Keratinocyte (primary cell): ENCODE data around the gene CDC20B. TPM values are rescaled to one million over a fixed set of nuclear protein-coding genes. Genes with fewer than 3 reads are reported as not detected.
A peak's percentile ranks its signal among the peaks of the same experiment; 100 is the strongest.
"Not testable (repeated sequence)": the region's sequence is repeated elsewhere in the genome, so short reads cannot be mapped to it uniquely, and the experiment has no call there.

Source experiments
- DNase-seq: peaks from one replicate; pipeline ENCODE4 v3.0.0-alpha.2; 2011; ENCODE audit warnings: low read depth, missing footprints, low spot score
- FAIRE-seq: peaks from 2 replicates; lab custom pipeline; 2011; peaks lifted over from hg19 to GRCh38; lab: Jason Lieb, UNC
- H2AFZ ChIP-seq: 2 replicates; pipeline ENCODE4 v1.6.0; 2012; ENCODE audit warnings: low read length, control low read depth, inconsistent platforms; ENCODE audit not compliant: control insufficient read depth
- H3K27ac ChIP-seq: 2 replicates; pipeline ENCODE4 v1.5.1; 2011; ENCODE audit warnings: low read length; ENCODE audit not compliant: control insufficient read depth, insufficient read depth
- H3K27me3 ChIP-seq: 3 replicates; pipeline ENCODE4 v1.6.0; 2011; ENCODE audit warnings: low read length; ENCODE audit not compliant: control insufficient read depth, insufficient read depth; ENCODE audit errors: extremely low read depth
- H3K36me3 ChIP-seq, 2 experiments: 2 replicates in 1 of 2; 3 replicates in 1 of 2; pipeline ENCODE4 v1.5.1; 2011; ENCODE audit warnings: low read length in 2 of 2, mild to moderate bottlenecking in 1 of 2; ENCODE audit not compliant: control insufficient read depth in 2 of 2, insufficient read depth in 2 of 2; ENCODE audit errors: extremely low read depth in 1 of 2
- H3K4me1 ChIP-seq: 3 replicates; pipeline ENCODE4 v1.5.1; 2011; ENCODE audit warnings: low read length; ENCODE audit not compliant: control insufficient read depth, insufficient read depth; ENCODE audit errors: extremely low read depth
- H3K4me2 ChIP-seq: 3 replicates; pipeline ENCODE4 v1.6.0; 2011; ENCODE audit warnings: low read depth, low read length; ENCODE audit not compliant: control insufficient read depth, insufficient read depth; ENCODE audit errors: extremely low read depth
- H3K4me3 ChIP-seq, 3 experiments: fragments of 200-600 bp in 1 of 3; sonication (generic) in 1 of 3; 2 replicates in 2 of 3; 3 replicates in 1 of 3; pipeline ENCODE4 v1.5.1; 2011 to 2016; ENCODE audit warnings: low read length in 3 of 3, mild to moderate bottlenecking in 3 of 3, control low read depth in 2 of 3, inconsistent platforms in 1 of 3, low read depth in 1 of 3, mixed read lengths in 1 of 3, mixed run types in 1 of 3, moderate library complexity in 1 of 3; ENCODE audit not compliant: control insufficient read depth in 2 of 3, insufficient read depth in 2 of 3; ENCODE audit errors: extremely low read depth in 1 of 3
- H3K79me2 ChIP-seq: 2 replicates; pipeline ENCODE4 v1.6.0; 2012; ENCODE audit warnings: low read length; ENCODE audit not compliant: control insufficient read depth, insufficient read depth
- H3K9ac ChIP-seq: 3 replicates; pipeline ENCODE4 v1.6.0; 2011; ENCODE audit warnings: low read length; ENCODE audit not compliant: control insufficient read depth, insufficient read depth; ENCODE audit errors: extremely low read depth
- H3K9me1 ChIP-seq: 3 replicates; pipeline ENCODE4 v1.6.0; 2011; ENCODE audit warnings: low read length; ENCODE audit not compliant: control insufficient read depth, insufficient read depth; ENCODE audit errors: extremely low read depth
- H3K9me3 ChIP-seq: 2 replicates; pipeline ENCODE4 v1.5.1; 2012; ENCODE audit warnings: low read depth, low read length; ENCODE audit not compliant: control insufficient read depth
- H4K20me1 ChIP-seq: 3 replicates; pipeline ENCODE4 v1.6.0; 2011; ENCODE audit warnings: low read length; ENCODE audit not compliant: control insufficient read depth, insufficient read depth; ENCODE audit errors: extremely low read depth
- CTCF ChIP-seq, 3 experiments: IDR thresholded peaks in 1 of 3; conservative IDR thresholded peaks in 1 of 3; optimal IDR thresholded peaks in 1 of 3; 2 replicates in 2 of 3; 3 replicates in 1 of 3; pipeline versions ENCODE3 to v1.5.1; 2011; ENCODE audit warnings: low read length in 3 of 3, mild to moderate bottlenecking in 3 of 3, moderate library complexity in 2 of 3, control low read depth in 1 of 3, inconsistent platforms in 1 of 3; ENCODE audit not compliant: insufficient read depth in 2 of 3; ENCODE audit errors: extremely low read depth in 1 of 3
- EZH2 ChIP-seq: IDR thresholded peaks from one replicate; pipeline ENCODE4 v1.6.1; 2012; ENCODE audit warnings: inconsistent platforms, mild to moderate bottlenecking, low read length, moderate library complexity
- dilution Hi-C: fragments of 300-500 bp; cut with MboI; formaldehyde crosslinking; loops from one replicate; pipeline ENCODE4 v1.7.0; 2020; ENCODE audit warnings: low sequenced_read_pairs; ENCODE audit not compliant: extremely low pct_ligation_motif_present
- polyA plus RNA-seq, 5 experiments: library from polyadenylated mRNA; depleted of rRNA in 3 of 5; stranded (reverse) in 3 of 5; stranded (forward) in 1 of 5; unstranded in 1 of 5; fragments of >200 nt; gene quantifications; 1 replicate in 1 of 5; 2 replicates in 3 of 5; 3 replicates in 1 of 5; pipeline versions ENCODE4 v1.2.1 to v1.2.3, GENCODE V29; 2011 to 2012; ENCODE audit warnings: missing spikeins in 2 of 5, low read depth in 1 of 5, low replicate concordance in 1 of 5

Gene CDC20B
- polyA plus RNA-seq, 1 donor (not counting 4 experiments of a cell fraction or from before 2014, with no cell fraction given) = 0.03 TPM

GRCh38 chr5:55096182-55096581, 76.8 kb downstream of the CDC20B start:
- peak; percentile 5 for FAIRE-seq

GRCh38 chr5:55091011-55091410, 82.0 kb downstream of the CDC20B start:
- H3K9ac ChIP-seq, H3K9me3 ChIP-seq, H3K4me2 ChIP-seq, DNase-seq, H3K4me3 ChIP-seq, H3K27me3 ChIP-seq, H4K20me1 ChIP-seq, H3K4me1 ChIP-seq, H3K9me1 ChIP-seq, H3K36me3 ChIP-seq, FAIRE-seq, H3K27ac ChIP-seq, dilution Hi-C loops, H2AFZ ChIP-seq, H3K79me2 ChIP-seq: not testable (repeated sequence)

More at GRCh38 chr5:55096182-55096581, 76.8 kb downstream of the CDC20B start:
- Histone ChIP-seq H3K9me3 (no peaks in the 10 kb centered on the region), H3K27me3 (peaks cover 5% of the 10 kb centered on the region), H3K4me3 (no peak overlapping the region), H3K4me2 (no peak overlapping the region), H3K36me3 (no peaks in the 10 kb centered on the region), H3K79me2 (no peaks in the 10 kb centered on the region), H3K9ac (no peak overlapping the region), H3K27ac (no peak overlapping the region), H3K9me1 (no peaks in the 10 kb centered on the region), H2AFZ (no peak overlapping the region), H4K20me1 (no peaks in the 10 kb centered on the region), H3K4me1 (no peaks in the 10 kb centered on the region)
- no peak for DNase-seq
- TF ChIP-seq CTCF (optimal IDR thresholded peaks at IDR 0.05 in 1 of 3, IDR thresholded peaks at IDR 0.05 in 1 of 3, conservative IDR thresholded peaks at IDR 0.05 in 1 of 3; ENCODE audit: extremely low read depth in 1 of 3, insufficient read depth in 2 of 3, low read length in 3 of 3) = no peak
- no peak for TF ChIP-seq EZH2
- dilution Hi-C loops = no loop called here

GRCh38 chr5:55089301-55089700, 83.7 kb downstream of the CDC20B start:
- H3K4me1 ChIP-seq, H3K79me2 ChIP-seq, H3K9me1 ChIP-seq, FAIRE-seq, H2AFZ ChIP-seq, dilution Hi-C loops, H3K9me3 ChIP-seq, H3K36me3 ChIP-seq, H3K27me3 ChIP-seq, H4K20me1 ChIP-seq, H3K27ac ChIP-seq, DNase-seq, H3K4me2 ChIP-seq, H3K4me3 ChIP-seq, H3K9ac ChIP-seq: not testable (repeated sequence)
